Sigmoid colon (tissue), 4 donors: ENCODE data around the gene PPP1R9B.

ENCODE experiments used
- EP300 ChIP-seq, 4 donors: sonication (generic); formaldehyde crosslinking; IDR thresholded peaks; one replicate each; pipeline ENCODE4 v1.6.1; 2017; ENCODE audit warnings: antibody characterized with exemption in 4 of 4
- POLR2A ChIP-seq, 2 donors: fragments of 450-650 bp; IDR thresholded peaks; one replicate each; pipeline ENCODE4 v1.6.1; 2016; ENCODE audit warnings: antibody characterized with exemption in 2 of 2, mild to moderate bottlenecking in 2 of 2, moderate library complexity in 2 of 2
- TF ChIP-seq, protein P1 (sequence below), 4 experiments: fragments of 450-650 bp in 3 of 4; fragments of 200-600 bp in 1 of 4; IDR thresholded peaks; one replicate each; pipeline ENCODE4 v1.5.1; 2016 to 2019; ENCODE audit warnings: antibody characterized with exemption in 4 of 4, mild to moderate bottlenecking in 3 of 4, moderate library complexity in 2 of 4

- TF ChIP-seq POLR2A (IDR thresholded peaks at IDR 0.05) = no peak
- TF ChIP-seq, protein P1, sequence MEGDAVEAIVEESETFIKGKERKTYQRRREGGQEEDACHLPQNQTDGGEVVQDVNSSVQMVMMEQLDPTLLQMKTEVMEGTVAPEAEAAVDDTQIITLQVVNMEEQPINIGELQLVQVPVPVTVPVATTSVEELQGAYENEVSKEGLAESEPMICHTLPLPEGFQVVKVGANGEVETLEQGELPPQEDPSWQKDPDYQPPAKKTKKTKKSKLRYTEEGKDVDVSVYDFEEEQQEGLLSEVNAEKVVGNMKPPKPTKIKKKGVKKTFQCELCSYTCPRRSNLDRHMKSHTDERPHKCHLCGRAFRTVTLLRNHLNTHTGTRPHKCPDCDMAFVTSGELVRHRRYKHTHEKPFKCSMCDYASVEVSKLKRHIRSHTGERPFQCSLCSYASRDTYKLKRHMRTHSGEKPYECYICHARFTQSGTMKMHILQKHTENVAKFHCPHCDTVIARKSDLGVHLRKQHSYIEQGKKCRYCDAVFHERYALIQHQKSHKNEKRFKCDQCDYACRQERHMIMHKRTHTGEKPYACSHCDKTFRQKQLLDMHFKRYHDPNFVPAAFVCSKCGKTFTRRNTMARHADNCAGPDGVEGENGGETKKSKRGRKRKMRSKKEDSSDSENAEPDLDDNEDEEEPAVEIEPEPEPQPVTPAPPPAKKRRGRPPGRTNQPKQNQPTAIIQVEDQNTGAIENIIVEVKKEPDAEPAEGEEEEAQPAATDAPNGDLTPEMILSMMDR (IDR thresholded peaks at IDR 0.05) = peak; percentile 89 to 98 (median 97)
- no peak for TF ChIP-seq EP300 (IDR thresholded peaks at IDR 0.05)
Observed at GRCh38 chr17:50139950-50140885, 10.3 kb downstream of the PPP1R9B start.
